Measurements from ENCODE around the gene MYO6.

MYO6 gene

GRCh38 chr6:75849329-75850025, 100.4 kb downstream of the MYO6 start:
- H3K36me3 ChIP-seq (ENCODE audit: control insufficient read depth in 1 of 2, insufficient read depth in 2 of 2, low read length in 2 of 2), result peaks cover 0 to 6% of the 10 kb centered on the region in 2 donors
- H3K9me3 ChIP-seq (ENCODE audit: control insufficient read depth in 1 of 2, low read length in 2 of 2), result no peaks in the 10 kb centered on the region
- H3K27ac ChIP-seq (ENCODE audit: low read depth, low read length), result no peak overlapping the region
- peaks cover 0 to 32% of the 10 kb centered on the region in 2 donors for H3K4me1 ChIP-seq (ENCODE audit: control insufficient read depth in 1 of 2, insufficient read depth in 2 of 2, low read length in 2 of 2)
- H3K9ac ChIP-seq (ENCODE audit: low read depth in 1 of 2, low read length in 2 of 2), result no peak overlapping the region
- no peaks in the 10 kb centered on the region for H3K27me3 ChIP-seq (ENCODE audit: control insufficient read depth in 1 of 2, insufficient read depth in 2 of 2, low read length in 2 of 2)
- no peak overlapping the region for H3K4me3 ChIP-seq (ENCODE audit: low read depth in 1 of 2, low read length in 2 of 2)

- Histone ChIP-seq H3K9ac (ENCODE audit: low read depth in 1 of 2, low read length in 2 of 2) (no peak overlapping the region), H3K27me3 (ENCODE audit: control insufficient read depth in 1 of 2, insufficient read depth in 2 of 2, low read length in 2 of 2) (no peaks in the 10 kb centered on the region), H3K4me1 (ENCODE audit: control insufficient read depth in 1 of 2, insufficient read depth in 2 of 2, low read length in 2 of 2) (peaks cover 0 to 32% of the 10 kb centered on the region in 2 donors), H3K9me3 (ENCODE audit: control insufficient read depth in 1 of 2, low read length in 2 of 2) (no peaks in the 10 kb centered on the region), H3K4me3 (ENCODE audit: low read depth in 1 of 2, low read length in 2 of 2) (no peak overlapping the region), H3K27ac (ENCODE audit: low read depth, low read length) (no peak overlapping the region), H3K36me3 (ENCODE audit: control insufficient read depth in 1 of 2, insufficient read depth in 2 of 2, low read length in 2 of 2) (peaks cover 0 to 2% of the 10 kb centered on the region in 2 donors)
Observed at GRCh38 chr6:75850026-75850833, 101.2 kb downstream of the MYO6 start.

GRCh38 chr6:75852721-75853120, 103.7 kb downstream of the MYO6 start:
- H3K9me3 ChIP-seq (ENCODE audit: control insufficient read depth in 1 of 2, low read length in 2 of 2), result no peaks in the 10 kb centered on the region
- H3K4me3 ChIP-seq (ENCODE audit: low read depth in 1 of 2, low read length in 2 of 2), result no peak overlapping the region
- peaks cover 0 to 13% of the 10 kb centered on the region in 2 donors for H3K36me3 ChIP-seq (ENCODE audit: control insufficient read depth in 1 of 2, insufficient read depth in 2 of 2, low read length in 2 of 2)
- H3K27me3 ChIP-seq (ENCODE audit: control insufficient read depth in 1 of 2, insufficient read depth in 2 of 2, low read length in 2 of 2), result no peaks in the 10 kb centered on the region
- no peak overlapping the region for H3K9ac ChIP-seq (ENCODE audit: low read depth in 1 of 2, low read length in 2 of 2)
- H3K4me1 ChIP-seq (ENCODE audit: control insufficient read depth in 1 of 2, insufficient read depth in 2 of 2, low read length in 2 of 2), result peaks cover 0 to 32% of the 10 kb centered on the region in 2 donors
- H3K27ac ChIP-seq (ENCODE audit: low read depth, low read length), result no peak overlapping the region

GRCh38 chr6:75853806-75854205, 104.8 kb downstream of the MYO6 start:
- Histone ChIP-seq H3K27me3 (ENCODE audit: control insufficient read depth in 1 of 2, insufficient read depth in 2 of 2, low read length in 2 of 2) (no peaks in the 10 kb centered on the region), H3K4me3 (ENCODE audit: low read depth in 1 of 2, low read length in 2 of 2) (no peak overlapping the region), H3K4me1 (ENCODE audit: control insufficient read depth in 1 of 2, insufficient read depth in 2 of 2, low read length in 2 of 2) (peaks cover 0 to 28% of the 10 kb centered on the region in 2 donors), H3K9me3 (ENCODE audit: control insufficient read depth in 1 of 2, low read length in 2 of 2) (no peaks in the 10 kb centered on the region), H3K27ac (ENCODE audit: low read depth, low read length) (no peak overlapping the region), H3K36me3 (ENCODE audit: control insufficient read depth in 1 of 2, insufficient read depth in 2 of 2, low read length in 2 of 2) (peaks cover 0 to 13% of the 10 kb centered on the region in 2 donors), H3K9ac (ENCODE audit: low read depth in 1 of 2, low read length in 2 of 2) (no peak overlapping the region)

GRCh38 chr6:75855052-75855451, 106.0 kb downstream of the MYO6 start:
- Histone ChIP-seq H3K36me3 (ENCODE audit: control insufficient read depth in 1 of 2, insufficient read depth in 2 of 2, low read length in 2 of 2) (peaks cover 0 to 20% of the 10 kb centered on the region in 2 donors), H3K9me3 (ENCODE audit: control insufficient read depth in 1 of 2, low read length in 2 of 2) (no peaks in the 10 kb centered on the region), H3K9ac (ENCODE audit: low read depth in 1 of 2, low read length in 2 of 2) (no peak overlapping the region), H3K27ac (ENCODE audit: low read depth, low read length) (no peak overlapping the region), H3K4me1 (ENCODE audit: control insufficient read depth in 1 of 2, insufficient read depth in 2 of 2, low read length in 2 of 2) (peaks cover 0 to 17% of the 10 kb centered on the region in 2 donors), H3K4me3 (ENCODE audit: low read depth in 1 of 2, low read length in 2 of 2) (no peak overlapping the region), H3K27me3 (ENCODE audit: control insufficient read depth in 1 of 2, insufficient read depth in 2 of 2, low read length in 2 of 2) (no peaks in the 10 kb centered on the region)

- Histone ChIP-seq H3K36me3 (ENCODE audit: control insufficient read depth in 1 of 2, insufficient read depth in 2 of 2, low read length in 2 of 2) (peaks cover 3 to 35% of the 10 kb centered on the region in 2 donors), H3K9ac (ENCODE audit: low read depth in 1 of 2, low read length in 2 of 2) (no peak overlapping the region), H3K9me3 (ENCODE audit: control insufficient read depth in 1 of 2, low read length in 2 of 2) (no peaks in the 10 kb centered on the region), H3K4me3 (ENCODE audit: low read depth in 1 of 2, low read length in 2 of 2) (no peak overlapping the region), H3K4me1 (ENCODE audit: control insufficient read depth in 1 of 2, insufficient read depth in 2 of 2, low read length in 2 of 2) (peaks cover 0 to 14% of the 10 kb centered on the region in 2 donors), H3K27ac (ENCODE audit: low read depth, low read length) (no peak overlapping the region), H3K27me3 (ENCODE audit: control insufficient read depth in 1 of 2, insufficient read depth in 2 of 2, low read length in 2 of 2) (no peaks in the 10 kb centered on the region)
Observed at GRCh38 chr6:75856902-75857301, 107.9 kb downstream of the MYO6 start.

GRCh38 chr6:75863001-75863400, 114.0 kb downstream of the MYO6 start:
- Histone ChIP-seq H3K9me3 (ENCODE audit: control insufficient read depth in 1 of 2, low read length in 2 of 2) (no peaks in the 10 kb centered on the region), H3K36me3 (ENCODE audit: control insufficient read depth in 1 of 2, insufficient read depth in 2 of 2, low read length in 2 of 2) (peaks cover 14 to 51% of the 10 kb centered on the region in 2 donors), H3K27ac (ENCODE audit: low read depth, low read length) (no peak overlapping the region), H3K4me3 (ENCODE audit: low read depth in 1 of 2, low read length in 2 of 2) (no peak overlapping the region), H3K4me1 (ENCODE audit: control insufficient read depth in 1 of 2, insufficient read depth in 2 of 2, low read length in 2 of 2) (no peaks in the 10 kb centered on the region), H3K27me3 (ENCODE audit: control insufficient read depth in 1 of 2, insufficient read depth in 2 of 2, low read length in 2 of 2) (no peaks in the 10 kb centered on the region), H3K9ac (ENCODE audit: low read depth in 1 of 2, low read length in 2 of 2) (no peak overlapping the region)

GRCh38 chr6:75863784-75864183, 114.7 kb downstream of the MYO6 start:
- no peak overlapping the region for H3K27ac ChIP-seq (ENCODE audit: low read depth, low read length)
- H3K9me3 ChIP-seq (ENCODE audit: control insufficient read depth in 1 of 2, low read length in 2 of 2), result no peaks in the 10 kb centered on the region

GRCh38 chr6:75864446-75864845, 115.4 kb downstream of the MYO6 start:
- Histone ChIP-seq H3K4me1 (ENCODE audit: control insufficient read depth in 1 of 2, insufficient read depth in 2 of 2, low read length in 2 of 2) (no peaks in the 10 kb centered on the region), H3K27me3 (ENCODE audit: control insufficient read depth in 1 of 2, insufficient read depth in 2 of 2, low read length in 2 of 2) (no peaks in the 10 kb centered on the region), H3K27ac (ENCODE audit: low read depth, low read length) (no peak overlapping the region), H3K36me3 (ENCODE audit: control insufficient read depth in 1 of 2, insufficient read depth in 2 of 2, low read length in 2 of 2) (peaks cover 18 to 48% of the 10 kb centered on the region in 2 donors), H3K9me3 (ENCODE audit: control insufficient read depth in 1 of 2, low read length in 2 of 2) (no peaks in the 10 kb centered on the region), H3K9ac (ENCODE audit: low read depth in 1 of 2, low read length in 2 of 2) (no peak overlapping the region), H3K4me3 (ENCODE audit: low read depth in 1 of 2, low read length in 2 of 2) (no peak overlapping the region)

More at GRCh38 chr6:75863784-75864183, 114.7 kb downstream of the MYO6 start:
- Histone ChIP-seq H3K4me3 (ENCODE audit: low read depth in 1 of 2, low read length in 2 of 2) (no peak overlapping the region), H3K36me3 (ENCODE audit: control insufficient read depth in 1 of 2, insufficient read depth in 2 of 2, low read length in 2 of 2) (peaks cover 14 to 51% of the 10 kb centered on the region in 2 donors), H3K27me3 (ENCODE audit: control insufficient read depth in 1 of 2, insufficient read depth in 2 of 2, low read length in 2 of 2) (no peaks in the 10 kb centered on the region), H3K4me1 (ENCODE audit: control insufficient read depth in 1 of 2, insufficient read depth in 2 of 2, low read length in 2 of 2) (no peaks in the 10 kb centered on the region), H3K9ac (ENCODE audit: low read depth in 1 of 2, low read length in 2 of 2) (no peak overlapping the region)

GRCh38 chr6:75870389-75870788, 121.3 kb downstream of the MYO6 start:
- H3K27ac ChIP-seq (ENCODE audit: low read depth, low read length), result no peak overlapping the region
- no peaks in the 10 kb centered on the region for H3K27me3 ChIP-seq (ENCODE audit: control insufficient read depth in 1 of 2, insufficient read depth in 2 of 2, low read length in 2 of 2)
- H3K4me3 ChIP-seq (ENCODE audit: low read depth in 1 of 2, low read length in 2 of 2), result no peak overlapping the region
- H3K9me3 ChIP-seq (ENCODE audit: control insufficient read depth in 1 of 2, low read length in 2 of 2), result no peaks in the 10 kb centered on the region
- H3K36me3 ChIP-seq (ENCODE audit: control insufficient read depth in 1 of 2, insufficient read depth in 2 of 2, low read length in 2 of 2), result peaks cover 8 to 30% of the 10 kb centered on the region in 2 donors
- H3K4me1 ChIP-seq (ENCODE audit: control insufficient read depth in 1 of 2, insufficient read depth in 2 of 2, low read length in 2 of 2), result no peaks in the 10 kb centered on the region
- H3K9ac ChIP-seq (ENCODE audit: low read depth in 1 of 2, low read length in 2 of 2), result no peak overlapping the region

Measured in duodenal mucosa (tissue), 2 donors.